HepG2 (cell line): ENCODE results near the gene MAPK4. TPM values are rescaled to one million over a fixed set of nuclear protein-coding genes. Genes with fewer than 3 reads are reported as not detected.

Experiments used
- ATAC-seq: fragments of 200-7000 bp; cut with Tn5 transposase; 3 replicates; pipeline ENCODE4 v1.9.1; 2020; ENCODE audit warnings: mild to moderate bottlenecking, moderate library complexity
- BruUV-seq: library from RNA; stranded (reverse); fragments of 400-500 nt; replicated peaks from 2 replicates; lab custom pipeline; 2021; lab: Mats Ljungman, UMichigan
- CTCF ChIA-PET: fragments of 300-600 bp; formaldehyde crosslinking; extraction: SDS; loops from one replicate; lab custom pipeline; 2021; ENCODE audit warnings: low total read pairs, inconsistent platforms, low intra/inter-chr PET ratio; lab: Yijun Ruan, JAX
- POLR2A ChIA-PET: fragments of 350-600 bp; sonication (Branson Sonifier 250); formaldehyde crosslinking; loops from one replicate; lab custom pipeline; 2020; ENCODE audit warnings: antibody characterized with exemption, inconsistent platforms; lab: Yijun Ruan, JAX
- DNase-seq: peaks from one replicate; pipeline ENCODE4 v3.0.0-alpha.2; 2015; ENCODE audit warnings: low spot score
- FAIRE-seq: peaks from 3 replicates; lab custom pipeline; 2011; peaks lifted over from hg19 to GRCh38; lab: Jason Lieb, UNC
- H2AFZ ChIP-seq: one replicate; pipeline ENCODE4 v1.6.1; 2011; ENCODE audit warnings: low read length, inconsistent platforms
- H3K27ac ChIP-seq: fragments of 300-600 bp; 3 replicates; pipeline ENCODE4 v1.8.0; 2011; ENCODE audit warnings: mixed run types, mild to moderate bottlenecking, mixed read lengths, low read length, inconsistent platforms; ENCODE audit not compliant: insufficient read depth; ENCODE audit errors: extremely low read length
- H3K27me3 ChIP-seq, 2 experiments: fragments of 200-600 bp in 1 of 2; 2 replicates in 1 of 2; 3 replicates in 1 of 2; pipeline versions ENCODE4 v1.6.0 to v1.8.0; 2011; ENCODE audit warnings: low read length in 2 of 2, mild to moderate bottlenecking in 2 of 2, moderate library complexity in 2 of 2, inconsistent platforms in 1 of 2; ENCODE audit not compliant: insufficient read depth in 2 of 2, control insufficient read depth in 1 of 2
- H3K36me3 ChIP-seq, 2 experiments: fragments of 200-600 bp in 1 of 2; replicated peaks in 1 of 2; 2 replicates in 1 of 2; 3 replicates in 1 of 2; pipeline versions ENCODE4 v1.5.1 to v1.8.0; 2011; ENCODE audit warnings: low read length in 2 of 2, inconsistent platforms in 1 of 2; ENCODE audit not compliant: insufficient read depth in 2 of 2, control insufficient read depth in 1 of 2
- H3K4me1 ChIP-seq: 2 replicates; pipeline ENCODE4 v1.5.1; 2012; ENCODE audit warnings: low read length, inconsistent platforms; ENCODE audit not compliant: insufficient read depth
- H3K4me2 ChIP-seq: 2 replicates; pipeline ENCODE4 v1.6.0; 2011; ENCODE audit warnings: low read depth, low read length, inconsistent platforms
- H3K4me3 ChIP-seq, 3 experiments: fragments of 200-600 bp in 1 of 3; sonication (generic), shearing (Covaris generic) in 1 of 3; replicated peaks in 1 of 3; 2 replicates each; pipeline ENCODE4 v1.5.1; 2011 to 2016; ENCODE audit warnings: low read length in 3 of 3, inconsistent platforms in 2 of 3, low read depth in 2 of 3, mild to moderate bottlenecking in 2 of 3, control low read depth in 1 of 3, mixed read lengths in 1 of 3; ENCODE audit not compliant: insufficient read depth in 1 of 3
- H3K79me2 ChIP-seq: one replicate; pipeline ENCODE4 v1.6.1; 2011; ENCODE audit warnings: low read length, inconsistent platforms; ENCODE audit not compliant: insufficient read depth
- H3K9ac ChIP-seq: 2 replicates; pipeline ENCODE4 v1.6.0; 2011; ENCODE audit warnings: mild to moderate bottlenecking, low read depth, low read length, inconsistent platforms; ENCODE audit not compliant: insufficient read depth
- H3K9me3 ChIP-seq: 2 replicates; pipeline ENCODE4 v1.5.1; 2012; ENCODE audit warnings: mild to moderate bottlenecking, low read length
- H4K20me1 ChIP-seq: 2 replicates; pipeline ENCODE4 v1.6.0; 2011; ENCODE audit warnings: inconsistent platforms, mild to moderate bottlenecking, low read length, moderate library complexity; ENCODE audit not compliant: insufficient read depth
- DPF2 ChIP-seq: sonication (generic); formaldehyde crosslinking; IDR thresholded peaks from 2 replicates; pipeline ENCODE4 v1.4.0; 2020; ENCODE audit warnings: mild to moderate bottlenecking, low read depth, missing genetic modification reagents, borderline replicate concordance
- MED8 ChIP-seq: sonication (generic); formaldehyde crosslinking; IDR thresholded peaks from 2 replicates; pipeline ENCODE4 v1.8.1; 2023; ENCODE audit warnings: mild to moderate bottlenecking, missing genetic modification reagents; ENCODE audit not compliant: insufficient replicate concordance
- MIXL1 ChIP-seq: IDR thresholded peaks from 2 replicates; pipeline ENCODE4 v1.6.1; 2016
- NFAT5 ChIP-seq: sonication (generic); formaldehyde crosslinking; IDR thresholded peaks from 2 replicates; pipeline ENCODE4 v1.4.0; 2020; ENCODE audit warnings: missing genetic modification reagents
- PRPF4 ChIP-seq: fragments of 200-400 bp; formaldehyde crosslinking; IDR thresholded peaks from 2 replicates; pipeline ENCODE4 v1.6.1; 2016; ENCODE audit warnings: low read length, low read depth; ENCODE audit not compliant: poor library complexity, severe bottlenecking
- STAG1 ChIP-seq: sonication (generic); formaldehyde crosslinking; IDR thresholded peaks from 2 replicates; pipeline ENCODE4 v1.4.0; 2020; ENCODE audit warnings: missing genetic modification reagents
- SYNCRIP ChIP-seq: fragments of 200-400 bp; formaldehyde crosslinking; IDR thresholded peaks from 2 replicates; pipeline ENCODE4 v1.6.1; 2018; ENCODE audit warnings: mild to moderate bottlenecking, low read depth, low read length; ENCODE audit not compliant: insufficient read depth
- TRIM22 ChIP-seq: fragments of 450-650 bp; IDR thresholded peaks from 2 replicates; pipeline ENCODE4 v1.6.1; 2017
- ZFAT ChIP-seq: sonication (generic); formaldehyde crosslinking; conservative IDR thresholded peaks from 2 replicates; pipeline ENCODE4 v1.8.1; 2023; ENCODE audit warnings: missing genetic modification reagents, inconsistent platforms
- ZFP36L2 ChIP-seq: sonication (generic); formaldehyde crosslinking; IDR thresholded peaks from 2 replicates; pipeline ENCODE4 v1.4.0; 2020; ENCODE audit warnings: missing genetic modification reagents
- ZMYM3 ChIP-seq: sonication (generic); formaldehyde crosslinking; IDR thresholded peaks from 2 replicates; pipeline ENCODE4 v1.5.1; 2020; ENCODE audit warnings: mild to moderate bottlenecking, missing genetic modification reagents
- ZNF451 ChIP-seq: sonication (generic); formaldehyde crosslinking; IDR thresholded peaks from 2 replicates; pipeline ENCODE4 v1.5.0; 2020; ENCODE audit warnings: mild to moderate bottlenecking, missing genetic modification reagents
- ZNF512 ChIP-seq: sonication (generic); formaldehyde crosslinking; IDR thresholded peaks from 2 replicates; pipeline ENCODE4 v1.4.0; 2020; ENCODE audit warnings: mild to moderate bottlenecking, missing genetic modification reagents
- ZNF570 ChIP-seq: sonication (generic); formaldehyde crosslinking; IDR thresholded peaks from 2 replicates; pipeline ENCODE4 v1.4.0; 2020; ENCODE audit warnings: mild to moderate bottlenecking, missing genetic modification reagents, borderline replicate concordance
- WGBS: methylation state at CpG from one replicate; pipeline ENCODE4 v1.1.6; 2017; ENCODE audit warnings: low lambda C conversion rate; 5-methylcytosine and 5-hydroxymethylcytosine counted together
- in situ Hi-C: cut with HindIII; loops from 2 replicates; pipeline ENCODE4 v1.10.0; 2017; ENCODE audit warnings: low pct_unique_long_range_greater_than_20kb; ENCODE audit not compliant: extremely low pct_ligation_motif_present
- intact Hi-C: fragments of 100-400 bp; cut with micrococcal nuclease; formaldehyde crosslinking; loops from one replicate; pipeline ENCODE4 v1.10.0; 2022; ENCODE audit not compliant: unreplicated experiment
- polyA plus RNA-seq, 8 experiments: library from polyadenylated mRNA; depleted of rRNA in 3 of 8; stranded (reverse) in 7 of 8; unstranded in 1 of 8; fragments of >200 nt; fragmentation: Illumina TruSeq in 4 of 8; extraction: Trizol in 4 of 8; gene quantifications; 2 replicates each; pipeline versions ENCODE4 v1.2.1 to v1.2.3, GENCODE V29; 2011 to 2016; ENCODE audit warnings: low read depth in 4 of 8, missing spikeins in 1 of 8, mixed read lengths in 1 of 8; ENCODE audit not compliant: insufficient read depth in 1 of 8
- total RNA-seq, 5 experiments: library from RNA; depleted of rRNA; stranded (reverse); fragments of >200 nt; fragmentation: Illumina TruSeq; extraction: Trizol; gene quantifications; 2 replicates each; pipeline ENCODE4 v1.2.3, GENCODE V29; 2016; ENCODE audit warnings: low read depth in 1 of 5

Gene MAPK4
- total and polyA plus RNA-seq, 2 of the 13 experiments (the other 11 are each of a cell fraction or from before 2014, with no cell fraction given), result not detected

- TF ChIP-seq TRIM22 (no peak), ZNF570 (CRISPR knock-in tag) (no peak), STAG1 (CRISPR knock-in tag) (peak; percentile 58)
- TF ChIP-seq, all 625 proteins: peak for 3
Observed at GRCh38 chr18:50644807-50645206, 84.9 kb downstream of the MAPK4 start (continued).

- Histone ChIP-seq H3K9ac (no peak overlapping the region), H3K27ac (no peak overlapping the region), H3K36me3 (no peaks in the 10 kb centered on the region), H3K27me3 (peaks cover 0 to 2% of the 10 kb centered on the region in 2 experiments; a peak in 1 of 5 replicates), H3K4me1 (no peaks in the 10 kb centered on the region), H3K9me3 (no peaks in the 10 kb centered on the region), H2AFZ (no peak overlapping the region), H4K20me1 (no peaks in the 10 kb centered on the region), H3K4me2 (no peak overlapping the region), H3K4me3 (no peak overlapping the region), H3K79me2 (no peaks in the 10 kb centered on the region)
- no TSS peak for BruUV-seq
- DNase-seq (no peak), ATAC-seq (no peak), FAIRE-seq (no peak)
- CTCF ChIA-PET, result no interaction called here
- in situ Hi-C loops (no loop called here), intact Hi-C loops (loop anchor here (5.0 kb wide), 1 partner anchor 135 kb away; no protein-coding TSS in a partner anchor)
- POLR2A ChIA-PET, result no interaction called here
- 46% methylated on average over 7 of the region's 7 CpGs for WGBS
- TF ChIP-seq ZNF451 (CRISPR knock-in tag) (no peak), SYNCRIP (no peak), ZFAT (CRISPR knock-in tag) (no peak), MED8 (CRISPR knock-in tag) (no peak), MIXL1 (CRISPR knock-in tag) (no peak), ZMYM3 (no peak), ZNF512 (CRISPR knock-in tag) (no peak), PRPF4 (no peak), ZFP36L2 (CRISPR knock-in tag) (no peak), NFAT5 (CRISPR knock-in tag) (no peak), DPF2 (CRISPR knock-in tag) (no peak)
Observed at GRCh38 chr18:50647237-50647636, 87.3 kb downstream of the MAPK4 start.
